ENCODE results near the gene MAP3K20.

Gene MAP3K20

DNA sequence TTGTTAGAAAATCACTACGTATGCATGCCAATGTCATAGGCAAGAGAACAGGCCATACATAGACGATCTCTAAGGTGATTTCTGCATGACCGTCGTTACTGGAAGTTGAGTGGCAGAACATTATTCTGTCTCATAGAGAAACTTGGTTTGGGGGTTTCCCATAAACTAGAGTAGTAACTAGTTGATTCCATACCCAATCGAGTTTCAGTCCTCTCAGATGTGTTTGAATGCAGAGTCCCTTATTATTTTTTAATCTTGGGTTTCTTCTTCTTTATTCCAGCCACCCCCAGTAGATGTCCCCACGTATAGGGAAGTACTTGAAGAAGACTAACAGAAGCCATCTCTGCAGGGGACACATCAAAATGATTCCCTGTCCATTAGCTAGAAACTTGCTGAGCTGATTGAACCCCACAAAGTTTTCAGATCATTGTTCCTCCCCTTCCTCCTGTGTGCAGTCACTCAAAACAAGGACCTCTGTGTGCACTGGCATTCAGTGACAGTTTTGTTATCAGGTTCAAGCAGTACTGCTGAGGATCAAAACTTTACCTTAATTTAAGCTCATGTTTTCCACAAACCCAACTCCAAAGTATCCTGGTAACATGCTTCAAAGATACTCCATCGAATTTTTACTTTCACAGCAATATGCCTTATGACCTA, 210.6 kb downstream of the MAP3K20 start:
- TF ChIP-seq FOXP2 (optimal IDR thresholded peaks at IDR 0.05; ENCODE audit: borderline replicate concordance, extremely low read depth, extremely low read length, insufficient read depth) = no peak
- TF ChIP-seq SIN3A (IDR thresholded peaks at IDR 0.05; ENCODE audit: borderline replicate concordance, insufficient read depth, low read length) = no peak
- TF ChIP-seq, protein P1, sequence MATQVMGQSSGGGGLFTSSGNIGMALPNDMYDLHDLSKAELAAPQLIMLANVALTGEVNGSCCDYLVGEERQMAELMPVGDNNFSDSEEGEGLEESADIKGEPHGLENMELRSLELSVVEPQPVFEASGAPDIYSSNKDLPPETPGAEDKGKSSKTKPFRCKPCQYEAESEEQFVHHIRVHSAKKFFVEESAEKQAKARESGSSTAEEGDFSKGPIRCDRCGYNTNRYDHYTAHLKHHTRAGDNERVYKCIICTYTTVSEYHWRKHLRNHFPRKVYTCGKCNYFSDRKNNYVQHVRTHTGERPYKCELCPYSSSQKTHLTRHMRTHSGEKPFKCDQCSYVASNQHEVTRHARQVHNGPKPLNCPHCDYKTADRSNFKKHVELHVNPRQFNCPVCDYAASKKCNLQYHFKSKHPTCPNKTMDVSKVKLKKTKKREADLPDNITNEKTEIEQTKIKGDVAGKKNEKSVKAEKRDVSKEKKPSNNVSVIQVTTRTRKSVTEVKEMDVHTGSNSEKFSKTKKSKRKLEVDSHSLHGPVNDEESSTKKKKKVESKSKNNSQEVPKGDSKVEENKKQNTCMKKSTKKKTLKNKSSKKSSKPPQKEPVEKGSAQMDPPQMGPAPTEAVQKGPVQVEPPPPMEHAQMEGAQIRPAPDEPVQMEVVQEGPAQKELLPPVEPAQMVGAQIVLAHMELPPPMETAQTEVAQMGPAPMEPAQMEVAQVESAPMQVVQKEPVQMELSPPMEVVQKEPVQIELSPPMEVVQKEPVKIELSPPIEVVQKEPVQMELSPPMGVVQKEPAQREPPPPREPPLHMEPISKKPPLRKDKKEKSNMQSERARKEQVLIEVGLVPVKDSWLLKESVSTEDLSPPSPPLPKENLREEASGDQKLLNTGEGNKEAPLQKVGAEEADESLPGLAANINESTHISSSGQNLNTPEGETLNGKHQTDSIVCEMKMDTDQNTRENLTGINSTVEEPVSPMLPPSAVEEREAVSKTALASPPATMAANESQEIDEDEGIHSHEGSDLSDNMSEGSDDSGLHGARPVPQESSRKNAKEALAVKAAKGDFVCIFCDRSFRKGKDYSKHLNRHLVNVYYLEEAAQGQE (IDR thresholded peaks at IDR 0.05; ENCODE audit: insufficient read depth in 1 of 2, low read depth in 2 of 2, low read length in 2 of 2) = no peak
- no peak for TF ChIP-seq POLR2AphosphoS5 (IDR thresholded peaks at IDR 0.05; ENCODE audit: low read depth, low read length)

DNA sequence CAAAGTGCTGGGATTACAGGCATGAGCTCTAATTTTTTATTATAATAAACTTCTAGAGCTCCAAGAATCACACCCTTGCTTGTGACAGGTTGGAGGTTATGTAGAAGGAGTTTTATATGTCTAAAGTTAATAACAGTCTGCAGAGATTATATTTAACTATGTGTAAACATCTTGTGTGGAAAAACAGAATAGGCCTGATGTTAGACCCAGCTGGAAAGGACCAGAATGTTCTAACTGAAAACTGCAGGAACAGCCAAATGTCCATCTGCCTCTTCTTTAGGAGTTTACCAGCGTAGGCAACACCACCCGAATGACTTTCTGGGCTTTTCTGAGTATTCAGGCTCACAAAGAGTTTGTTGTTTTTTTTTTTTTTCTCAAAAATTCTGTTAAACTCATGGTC, 211.9 kb downstream of the MAP3K20 start:
- no peak for TF ChIP-seq FOXP2 (optimal IDR thresholded peaks at IDR 0.05; ENCODE audit: borderline replicate concordance, extremely low read depth, extremely low read length, insufficient read depth)
- TF ChIP-seq SIN3A (IDR thresholded peaks at IDR 0.05; ENCODE audit: borderline replicate concordance, insufficient read depth, low read length) = no peak
- TF ChIP-seq POLR2AphosphoS5 (IDR thresholded peaks at IDR 0.05; ENCODE audit: low read depth, low read length) = no peak
- TF ChIP-seq, protein P1 (IDR thresholded peaks at IDR 0.05; ENCODE audit: insufficient read depth in 1 of 2, low read depth in 2 of 2, low read length in 2 of 2) = no peak
- TF ChIP-seq TAF1 (IDR thresholded peaks at IDR 0.05; ENCODE audit: borderline replicate concordance, insufficient read depth, low read length) = no peak

DNA sequence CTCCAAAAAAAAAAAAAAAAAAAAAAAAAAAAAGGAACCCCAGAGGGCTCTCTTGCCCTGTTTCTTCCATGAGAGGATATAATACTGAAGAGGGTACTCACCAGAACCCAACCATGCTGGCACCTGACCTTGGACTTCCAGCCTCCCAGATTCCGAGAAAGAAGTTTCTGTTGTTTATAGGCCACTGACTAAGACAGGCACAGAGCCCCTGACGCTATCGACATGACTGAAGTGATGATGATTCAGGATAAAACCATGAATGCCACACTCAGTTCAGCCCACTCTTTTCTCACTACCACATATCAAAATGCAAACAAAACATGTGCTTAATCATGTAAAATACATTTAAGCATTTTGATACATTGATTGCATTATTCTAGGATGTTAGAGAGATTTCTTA, 212.9 kb downstream of the MAP3K20 start:
- TF ChIP-seq POLR2AphosphoS5 (IDR thresholded peaks at IDR 0.05; ENCODE audit: low read depth, low read length) (no peak), FOXP2 (optimal IDR thresholded peaks at IDR 0.05; ENCODE audit: borderline replicate concordance, extremely low read depth, extremely low read length, insufficient read depth) (no peak), TAF1 (IDR thresholded peaks at IDR 0.05; ENCODE audit: borderline replicate concordance, insufficient read depth, low read length) (no peak), SIN3A (IDR thresholded peaks at IDR 0.05; ENCODE audit: borderline replicate concordance, insufficient read depth, low read length) (no peak)
- TF ChIP-seq, protein P1 (IDR thresholded peaks at IDR 0.05; ENCODE audit: insufficient read depth in 1 of 2, low read depth in 2 of 2, low read length in 2 of 2) = no peak

DNA sequence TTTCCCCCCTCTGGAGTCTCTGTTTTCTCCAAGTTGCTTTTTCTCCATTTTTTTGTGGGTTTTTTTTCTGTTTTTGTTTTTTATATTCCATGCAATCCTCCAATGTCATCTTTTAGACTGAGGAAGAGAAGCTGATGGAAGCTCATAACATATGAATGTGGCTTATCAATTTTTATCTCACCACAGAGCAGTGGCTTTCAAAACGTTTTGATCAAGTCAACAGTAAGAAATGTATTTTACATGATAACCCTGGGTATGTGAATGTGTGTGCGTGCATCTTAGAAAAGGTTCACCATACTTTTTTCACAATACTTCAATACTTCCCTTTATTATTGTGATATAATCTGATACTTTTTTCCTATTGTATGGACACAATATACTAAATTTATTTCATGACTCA, 214.4 kb downstream of the MAP3K20 start:
- TF ChIP-seq POLR2AphosphoS5 (IDR thresholded peaks at IDR 0.05; ENCODE audit: low read depth, low read length) = no peak

DNA sequence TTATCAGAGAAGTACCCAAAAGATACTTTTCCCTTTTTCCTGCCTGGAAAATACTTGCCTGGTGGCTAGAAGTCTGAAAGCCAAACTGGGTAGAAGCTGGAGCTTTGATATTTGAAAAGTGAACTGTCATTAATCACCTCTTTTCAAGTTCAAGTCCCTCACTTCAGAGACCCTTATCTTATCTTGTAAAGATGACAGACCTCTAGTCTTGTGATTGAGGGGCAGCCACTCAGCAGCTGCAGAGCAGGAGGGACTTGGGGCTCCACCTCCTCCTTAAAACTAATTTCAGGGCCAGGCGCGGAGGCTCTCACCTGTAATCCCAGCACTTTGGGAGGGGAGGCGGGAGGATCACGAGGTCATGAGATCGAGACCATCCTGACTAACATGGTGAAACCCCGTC, 214.9 kb downstream of the MAP3K20 start:
- TF ChIP-seq TAF1 (IDR thresholded peaks at IDR 0.05; ENCODE audit: borderline replicate concordance, insufficient read depth, low read length) = no peak
- TF ChIP-seq, protein P1 (IDR thresholded peaks at IDR 0.05; ENCODE audit: insufficient read depth in 1 of 2, low read depth in 2 of 2, low read length in 2 of 2) = no peak
- no peak for TF ChIP-seq POLR2AphosphoS5 (IDR thresholded peaks at IDR 0.05; ENCODE audit: low read depth, low read length)
- TF ChIP-seq FOXP2 (optimal IDR thresholded peaks at IDR 0.05; ENCODE audit: borderline replicate concordance, extremely low read depth, extremely low read length, insufficient read depth) = no peak
- TF ChIP-seq SIN3A (IDR thresholded peaks at IDR 0.05; ENCODE audit: borderline replicate concordance, insufficient read depth, low read length) = no peak

All from PFSK-1 (cell line).